ENCODE measurements around the gene MINDY1. TPM values are rescaled to one million over a fixed set of nuclear protein-coding genes. Genes with fewer than 3 reads are reported as not detected.

MINDY1 gene
- total RNA-seq, 1 experiment from 2014 or later = 6.8 TPM

GRCh38 chr1:150987924-150988323 is 18.8 kb downstream of the MINDY1 start:
- no peak overlapping the region for H2AFZ ChIP-seq (ENCODE audit: low read length)
- H3K9ac ChIP-seq (ENCODE audit: extremely low read depth, insufficient read length, low read length) = no peak overlapping the region
- H2BK5ac ChIP-seq (ENCODE audit: insufficient read length, low read length) = no peak overlapping the region
- no peak overlapping the region for H3T11ph ChIP-seq (ENCODE audit: low read length)
- no peak overlapping the region for H2BK20ac ChIP-seq (ENCODE audit: low read depth, low read length, poor library complexity, severe bottlenecking)
- no CpG with 5 or more reads among the region's 7 CpGs for WGBS (ENCODE audit: extremely low coverage, insufficient read length, low lambda C conversion rate)
- H3K4ac ChIP-seq (ENCODE audit: low read depth, low read length) = no peak overlapping the region
- no peaks in the 10 kb centered on the region for H3K4me1 ChIP-seq (ENCODE audit: insufficient read depth, low read length)
- no peaks in the 10 kb centered on the region for H3K9me3 ChIP-seq (ENCODE audit: control insufficient read depth, low read depth, low read length)
- H3K36me3 Mint-ChIP-seq (ENCODE audit: insufficient read depth in 1 of 3, low read depth in 3 of 3) = no peaks in the 10 kb centered on the region
- H3K9me3 Mint-ChIP-seq = no peaks in the 10 kb centered on the region; a peak in 1 of 5 replicates
- H3K27ac Mint-ChIP-seq = no peak overlapping the region
- no peaks in the 10 kb centered on the region for H3K27me3 ChIP-seq (ENCODE audit: insufficient read depth, low read length)
- H3K23ac ChIP-seq (ENCODE audit: insufficient read length, low read depth, low read length) = no peak overlapping the region
- no peak for DNase-seq
- H3K4me1 Mint-ChIP-seq = peaks cover 4 to 7% of the 10 kb centered on the region in 2 experiments; a peak in 3 of 4 replicates
- no peak overlapping the region for H3K27ac ChIP-seq (ENCODE audit: insufficient read length, low read depth, low read length)
- H3K18ac ChIP-seq (ENCODE audit: insufficient read length, low read depth, low read length) = no peak overlapping the region
- H4K91ac ChIP-seq (ENCODE audit: insufficient read length, low read depth, low read length) = no peak overlapping the region
- H2BK120ac ChIP-seq (ENCODE audit: low read depth, low read length, poor library complexity, severe bottlenecking) = no peak overlapping the region
- H3K23me2 ChIP-seq (ENCODE audit: insufficient read length, low read depth, low read length, poor library complexity, severe bottlenecking) = no peaks in the 10 kb centered on the region
- H3K4me2 ChIP-seq (ENCODE audit: insufficient read depth, insufficient read length, low read length) = no peak overlapping the region
- H3K14ac ChIP-seq (ENCODE audit: insufficient read depth, low read length) = no peak overlapping the region; the same call in 1 of the 2 replicates
- no peaks in the 10 kb centered on the region for H3K79me1 ChIP-seq (ENCODE audit: insufficient read depth, low read depth, low read length, poor library complexity, severe bottlenecking)
- H3K56ac ChIP-seq (ENCODE audit: insufficient read length, low read depth, low read length) = no peak overlapping the region
- no peak overlapping the region for H2AK5ac ChIP-seq (ENCODE audit: insufficient read length, low read length)
- no peak overlapping the region for H4K8ac ChIP-seq (replicated peaks; ENCODE audit: insufficient read length, low read depth, low read length)
- H4K20me1 ChIP-seq (ENCODE audit: control insufficient read depth, insufficient read depth, insufficient read length) = no peaks in the 10 kb centered on the region
- TF ChIP-seq CTCF (conservative IDR thresholded peaks at IDR 0.05) = no peak
- no peaks in the 10 kb centered on the region for H3K79me2 ChIP-seq (ENCODE audit: insufficient read depth, low read length)
- no peak overlapping the region for H2BK15ac ChIP-seq (ENCODE audit: low read depth, low read length)
- H4K5ac ChIP-seq (ENCODE audit: insufficient read length, low read depth, low read length) = no peak overlapping the region
- no peaks in the 10 kb centered on the region for H3K27me3 Mint-ChIP-seq (ENCODE audit: low read depth)
- no peak overlapping the region for H3K4me3 Mint-ChIP-seq
- no peak overlapping the region for H2BK12ac ChIP-seq (ENCODE audit: insufficient read length, low read depth, low read length)
